Neural crest cell (in vitro differentiated cells): ENCODE data around the gene HS6ST2. TPM values are rescaled to one million over a fixed set of nuclear protein-coding genes. Genes with fewer than 3 reads are reported as not detected.

Experiments
- DNase-seq: peaks from one replicate; pipeline ENCODE4 v3.0.0; 2021; ENCODE audit warnings: low read depth, mixed read lengths, low spot score
- H3K27ac Mint-ChIP-seq: one replicate; pipeline ENCODE4 v1.8.0; 2021; ENCODE audit warnings: mild to moderate bottlenecking, mixed read lengths; ENCODE audit not compliant: unreplicated experiment
- H3K27me3 Mint-ChIP-seq: 2 replicates; pipeline ENCODE4 v1.8.0; 2021; ENCODE audit warnings: low read depth, mild to moderate bottlenecking, mixed read lengths
- H3K36me3 Mint-ChIP-seq: 2 replicates; pipeline ENCODE4 v1.8.0; 2021; ENCODE audit warnings: low read depth, mild to moderate bottlenecking, mixed read lengths
- H3K4me1 Mint-ChIP-seq: 2 replicates; pipeline ENCODE4 v1.8.0; 2021; ENCODE audit warnings: mixed read lengths
- H3K4me3 Mint-ChIP-seq: one replicate; pipeline ENCODE4 v1.8.0; 2021; ENCODE audit warnings: mild to moderate bottlenecking, mixed read lengths
- H3K9me3 Mint-ChIP-seq: 2 replicates; pipeline ENCODE4 v1.8.0; 2021; ENCODE audit warnings: mixed read lengths
- CTCF ChIP-seq: fragments of 200-600 bp; sonication (generic); conservative IDR thresholded peaks from 2 replicates; pipeline ENCODE4 v1.5.0; 2021; ENCODE audit warnings: antibody characterized with exemption, mild to moderate bottlenecking
- total RNA-seq: library from RNA; stranded (reverse); gene quantifications from 2 replicates; pipeline ENCODE4 v1.2.1, GENCODE V29; 2021

Gene HS6ST2
- total RNA-seq, 1 donor from 2014 or later = 13.9 TPM

DNA sequence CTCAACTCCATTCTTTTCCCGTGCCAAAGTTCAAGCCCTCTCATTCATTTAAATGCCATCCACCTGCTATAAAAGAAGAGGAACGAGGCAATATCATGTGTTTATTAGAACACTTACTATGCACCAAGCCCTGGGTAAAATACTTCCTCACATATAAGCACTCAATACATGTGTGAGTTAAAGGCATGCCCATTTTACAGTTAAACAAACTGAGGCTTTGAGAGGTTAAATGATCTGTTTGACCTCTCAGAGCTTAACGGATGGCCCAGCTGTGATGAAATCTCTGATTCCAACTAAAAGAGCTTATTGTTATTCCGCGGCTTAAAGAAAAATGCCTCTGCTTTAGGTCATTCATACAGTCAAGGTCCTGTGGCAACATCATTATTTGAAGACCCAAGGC is 124.3 kb downstream of the HS6ST2 start:
- peaks cover 33% of the 10 kb centered on the region for H3K4me1 Mint-ChIP-seq
- no peak overlapping the region for H3K4me3 Mint-ChIP-seq
- H3K9me3 Mint-ChIP-seq = no peaks in the 10 kb centered on the region
- H3K27me3 Mint-ChIP-seq = no peaks in the 10 kb centered on the region
- DNase-seq = no peak
- no peak for TF ChIP-seq CTCF
- H3K27ac Mint-ChIP-seq = peak overlapping the region; percentile 31
- H3K36me3 Mint-ChIP-seq = no peaks in the 10 kb centered on the region

DNA sequence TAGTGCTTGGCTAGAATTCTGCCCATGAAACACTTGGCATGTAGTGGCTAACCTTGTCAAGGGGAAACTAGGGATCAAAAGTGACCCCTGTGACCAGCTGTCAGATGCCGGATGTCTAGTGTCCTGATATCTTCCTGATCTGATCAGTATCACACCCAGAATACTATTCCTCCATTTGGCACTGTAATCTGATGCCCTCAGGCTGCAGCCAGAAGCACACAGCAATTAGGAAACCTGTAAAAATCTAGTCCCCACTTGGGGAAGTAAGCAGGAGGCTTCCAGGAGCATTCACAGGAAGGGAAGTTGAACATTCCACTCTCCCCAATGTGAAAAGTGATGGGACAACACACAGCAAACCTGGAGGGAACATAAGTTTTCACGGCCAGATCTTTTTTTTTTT is 125.1 kb downstream of the HS6ST2 start:
- DNase-seq = no peak
- no peak overlapping the region for H3K4me3 Mint-ChIP-seq
- H3K27me3 Mint-ChIP-seq = no peaks in the 10 kb centered on the region
- no peak for TF ChIP-seq CTCF
- no peaks in the 10 kb centered on the region for H3K36me3 Mint-ChIP-seq
- peaks cover 33% of the 10 kb centered on the region for H3K4me1 Mint-ChIP-seq
- no peak overlapping the region for H3K27ac Mint-ChIP-seq
- H3K9me3 Mint-ChIP-seq = no peaks in the 10 kb centered on the region

DNA sequence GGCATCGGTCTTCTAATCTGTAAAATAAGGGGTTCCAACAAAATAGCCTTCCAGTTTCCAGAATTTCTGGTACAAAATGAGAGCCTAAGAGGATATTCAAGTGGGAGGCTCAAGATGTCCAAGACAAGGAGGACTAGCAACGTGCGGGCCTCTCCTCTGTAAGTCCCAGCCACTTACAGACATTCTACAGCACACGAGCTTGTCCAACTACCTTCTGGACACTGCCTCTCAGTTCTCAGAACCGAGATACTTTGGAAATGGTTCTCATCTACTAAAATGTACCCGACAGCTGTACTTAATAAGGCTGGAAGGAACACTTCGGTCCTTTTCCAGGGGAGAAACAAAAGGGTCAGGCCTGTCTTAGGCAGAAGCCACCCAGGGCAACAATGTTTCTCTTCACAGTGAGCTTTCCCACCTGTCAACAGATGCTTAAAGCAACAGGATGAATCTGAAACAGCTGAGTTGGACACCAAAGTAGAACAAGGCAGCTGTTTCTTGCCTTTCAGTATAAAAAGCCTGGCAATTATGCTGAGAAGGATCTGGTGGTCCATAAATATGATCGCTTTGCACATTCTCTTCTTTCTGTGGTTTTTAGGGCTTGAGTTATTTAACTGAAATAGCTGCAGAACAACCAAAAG is 127.0 kb downstream of the HS6ST2 start:
- no peaks in the 10 kb centered on the region for H3K9me3 Mint-ChIP-seq
- no peaks in the 10 kb centered on the region for H3K36me3 Mint-ChIP-seq
- H3K27me3 Mint-ChIP-seq = no peaks in the 10 kb centered on the region
- peaks cover 22% of the 10 kb centered on the region for H3K4me1 Mint-ChIP-seq
- H3K4me3 Mint-ChIP-seq = no peak overlapping the region
- no peak for DNase-seq
- H3K27ac Mint-ChIP-seq = no peak overlapping the region
- no peak for TF ChIP-seq CTCF

- Mint-ChIP-seq H3K27me3 (no peaks in the 10 kb centered on the region), H3K4me3 (no peak overlapping the region), H3K36me3 (no peaks in the 10 kb centered on the region), H3K4me1 (peaks cover 38% of the 10 kb centered on the region), H3K27ac (no peak overlapping the region), H3K9me3 (no peaks in the 10 kb centered on the region)
- no peak for TF ChIP-seq CTCF
- no peak for DNase-seq
Observed at GRCh38 chrX:132822634-132823012, 135.8 kb downstream of the HS6ST2 start.

GRCh38 chrX:132821974-132822633 is 136.3 kb downstream of the HS6ST2 start:
- H3K27ac Mint-ChIP-seq = no peak overlapping the region
- no peak overlapping the region for H3K4me3 Mint-ChIP-seq
- TF ChIP-seq CTCF = no peak
- peaks cover 35% of the 10 kb centered on the region for H3K4me1 Mint-ChIP-seq
- H3K36me3 Mint-ChIP-seq = no peaks in the 10 kb centered on the region
- H3K9me3 Mint-ChIP-seq = no peaks in the 10 kb centered on the region
- no peaks in the 10 kb centered on the region for H3K27me3 Mint-ChIP-seq
- DNase-seq = no peak
